Activated CD8-positive, alpha-beta T cell treated with anti-CD3 and anti-CD28 coated beads, Interleukin-2, amount 10 ng/mL, durations not matched to agents 7 days and 5 days (primary cell): ENCODE data around the gene VKORC1. TPM values are rescaled to one million over a fixed set of nuclear protein-coding genes. Genes with fewer than 3 reads are reported as not detected.
"Not testable (repeated sequence)": the region's sequence is repeated elsewhere in the genome, so short reads cannot be mapped to it uniquely, and the experiment has no call there.

Source experiments
- ATAC-seq: fragments of 150-1000 bp; cut with Tn5 transposase; one replicate; pipeline ENCODE4 v1.10.0; 2021; ENCODE audit warnings: moderate library complexity
- CTCF ChIA-PET: fragments of 350-600 bp; sonication (Branson Sonifier 250); formaldehyde crosslinking; loops from one replicate; lab custom pipeline; 2021; ENCODE audit warnings: antibody characterized with exemption; lab: Charles Lee
- POLR2A ChIA-PET: fragments of 350-600 bp; sonication (Branson Sonifier 250); formaldehyde crosslinking; loops from one replicate; lab custom pipeline; 2021; ENCODE audit warnings: antibody characterized with exemption; lab: Charles Lee
- DNase-seq: peaks from one replicate; pipeline ENCODE4 v3.0.0-alpha.2; 2020
- H3K27ac Mint-ChIP-seq: one replicate; pipeline ENCODE4 v1.8.0; 2021; ENCODE audit warnings: mild to moderate bottlenecking, mixed read lengths
- H3K27me3 Mint-ChIP-seq: one replicate; pipeline ENCODE4 v1.8.0; 2021; ENCODE audit warnings: low read depth, mixed read lengths
- H3K36me3 Mint-ChIP-seq: one replicate; pipeline ENCODE4 v1.8.0; 2021; ENCODE audit warnings: low read depth, mixed read lengths
- H3K4me1 Mint-ChIP-seq: one replicate; pipeline ENCODE4 v1.8.0; 2021; ENCODE audit warnings: low read depth, mixed read lengths
- H3K4me3 Mint-ChIP-seq: one replicate; pipeline ENCODE4 v1.8.0; 2021; ENCODE audit warnings: mild to moderate bottlenecking, mixed read lengths
- H3K9me3 Mint-ChIP-seq: one replicate; pipeline ENCODE4 v1.8.0; 2022; ENCODE audit warnings: mixed read lengths; ENCODE audit not compliant: insufficient read depth
- total RNA-seq, 2 experiments: library from RNA; stranded (reverse); gene quantifications; one replicate each; pipeline ENCODE4 v1.2.3, GENCODE V29; 2021

Gene VKORC1
- total RNA-seq, 2 experiments from 2014 or later: 71.6 to 78.8 TPM

- not testable (repeated sequence) for H3K9me3 Mint-ChIP-seq, DNase-seq, ATAC-seq, H3K4me3 Mint-ChIP-seq, H3K4me1 Mint-ChIP-seq, H3K27ac Mint-ChIP-seq, H3K36me3 Mint-ChIP-seq, H3K27me3 Mint-ChIP-seq
- CTCF ChIA-PET: interaction anchor here (1.0 to 4.2 kb wide), 4 partner anchors 27 to 116 kb away, joined by 3 to 21 read pairs (median 8); partner anchors contain the start of genes HSD3B7, ZNF646 and ZNF668
- POLR2A ChIA-PET: interaction anchor here (0.7 to 1.5 kb wide), 5 partner anchors 9 to 173 kb away, joined by 3 to 4 read pairs (median 3); partner anchors contain the start of gene KAT8
These were observed 6.5 kb upstream of the VKORC1 start for GRCh38 chr16:31100876-31101641.

- Mint-ChIP-seq H3K27me3 (peaks cover 3% of the 10 kb centered on the region), H3K9me3 (no peaks in the 10 kb centered on the region), H3K4me3 (no peak overlapping the region), H3K4me1 (peaks cover 10% of the 10 kb centered on the region), H3K36me3 (no peaks in the 10 kb centered on the region), H3K27ac (no peak overlapping the region)
- POLR2A ChIA-PET: interaction anchor here (1.2 to 1.5 kb wide), 2 partner anchors 17 to 80 kb away, joined by 3 to 4 read pairs; partner anchors contain the start of gene KAT8
- ATAC-seq: no peak
- DNase-seq: no peak
- CTCF ChIA-PET: interaction anchor here (0.7 to 4.2 kb wide), 5 partner anchors 26 to 769 kb away, joined by 3 to 21 read pairs (median 4); partner anchors contain the start of genes HSD3B7, ZNF646 and ZNF668
These were observed 5.5 kb upstream of the VKORC1 start for GRCh38 chr16:31099860-31100638.

GRCh38 chr16:31094088-31094423, 541 bp downstream of the VKORC1 start:
- Mint-ChIP-seq H3K36me3 (peaks cover 18% of the 10 kb centered on the region), H3K4me3 (peak overlapping the region; percentile 95), H3K27me3 (peaks cover 3% of the 10 kb centered on the region), H3K4me1 (peaks cover 34% of the 10 kb centered on the region), H3K9me3 (no peaks in the 10 kb centered on the region), H3K27ac (peak overlapping the region; percentile 94)
- ChIA-PET CTCF (interaction anchor here (1.0 to 3.7 kb wide), 4 partner anchors 20 to 289 kb away, joined by 4 to 19 read pairs (median 10); partner anchors contain the start of genes HSD3B7, ZNF646 and ZNF668), POLR2A (interaction anchor here (0.5 to 1.5 kb wide), 7 partner anchors 20 to 137 kb away, joined by 3 to 5 read pairs (median 4); partner anchors contain the start of genes FUS, KAT8, SETD1A and STX4)
- DNase-seq: no peak
- no peak for ATAC-seq

GRCh38 chr16:31093132-31093703, 1.4 kb downstream of the VKORC1 start:
- peaks cover 18% of the 10 kb centered on the region for H3K36me3 Mint-ChIP-seq
- POLR2A ChIA-PET: interaction anchor here (0.5 to 2.5 kb wide), 7 partner anchors 8 to 86 kb away, joined by 3 to 12 read pairs (median 4); partner anchors contain the start of genes FUS, KAT8, STX4 and ZNF646
- ATAC-seq (no peak), DNase-seq (no peak)
- H3K4me1 Mint-ChIP-seq: peaks cover 34% of the 10 kb centered on the region
- peak overlapping the region; percentile 95 for H3K4me3 Mint-ChIP-seq
- H3K27me3 Mint-ChIP-seq: peaks cover under 1% of the 10 kb centered on the region
- no peaks in the 10 kb centered on the region for H3K9me3 Mint-ChIP-seq
- CTCF ChIA-PET: interaction anchor here (1.0 to 3.7 kb wide), 5 partner anchors 19 to 290 kb away, joined by 4 to 17 read pairs (median 6); partner anchors contain the start of genes ZNF646 and ZNF668
- H3K27ac Mint-ChIP-seq: peak overlapping the region; percentile 49

GRCh38 chr16:31092330-31092729, 2.3 kb downstream of the VKORC1 start:
- Mint-ChIP-seq H3K4me3 (peak overlapping the region; percentile 31), H3K27ac (no peak overlapping the region), H3K36me3 (peaks cover 18% of the 10 kb centered on the region), H3K27me3 (no peaks in the 10 kb centered on the region), H3K9me3 (no peaks in the 10 kb centered on the region), H3K4me1 (peaks cover 34% of the 10 kb centered on the region)
- ATAC-seq (no peak), DNase-seq (no peak)
- POLR2A ChIA-PET: interaction anchor here (1.3 to 2.5 kb wide), 3 partner anchors 9 to 50 kb away, joined by 3 to 12 read pairs (median 5); partner anchors contain the start of genes ZNF646 and ZNF668
- CTCF ChIA-PET: interaction anchor here (1.7 to 2.7 kb wide), 3 partner anchors 50 to 139 kb away, joined by 4 to 17 read pairs (median 4); no protein-coding TSS in a partner anchor

- H3K27me3 Mint-ChIP-seq: no peaks in the 10 kb centered on the region
- H3K4me1 Mint-ChIP-seq: peaks cover 28% of the 10 kb centered on the region
- no peak for DNase-seq
- POLR2A ChIA-PET: no interaction called here
- CTCF ChIA-PET: interaction anchor here (2.7 kb wide), 1 partner anchor 52 kb away, joined by 17 read pairs; no protein-coding TSS in a partner anchor
- peaks cover 22% of the 10 kb centered on the region for H3K36me3 Mint-ChIP-seq
- no peaks in the 10 kb centered on the region for H3K9me3 Mint-ChIP-seq
- no peak overlapping the region for H3K27ac Mint-ChIP-seq
- ATAC-seq: no peak
- H3K4me3 Mint-ChIP-seq: no peak overlapping the region
These were observed 4.1 kb downstream of the VKORC1 start for GRCh38 chr16:31090540-31090939.

- no peak for ATAC-seq
- Mint-ChIP-seq H3K27ac (no peak overlapping the region), H3K4me3 (no peak overlapping the region), H3K27me3 (no peaks in the 10 kb centered on the region), H3K9me3 (no peaks in the 10 kb centered on the region), H3K36me3 (peaks cover 21% of the 10 kb centered on the region), H3K4me1 (peaks cover 15% of the 10 kb centered on the region)
- ChIA-PET CTCF (no interaction called here), POLR2A (interaction anchor here (0.7 kb wide), 1 partner anchor 28 kb away, joined by 3 read pairs; no protein-coding TSS in a partner anchor)
- DNase-seq: no peak
These were observed 5.4 kb downstream of the VKORC1 start for GRCh38 chr16:31089199-31089598.

GRCh38 chr16:31088459-31089183, 6.0 kb downstream of the VKORC1 start, which contains the start of gene PRSS53:
TSS of gene PRSS53 (minus strand) at chr16:31088943. CDS start at chr16:31088809, 134 bp downstream.
- ATAC-seq (no peak), DNase-seq (no peak)
- no peak within 1 kb of the TSS for H3K27ac Mint-ChIP-seq
- H3K9me3 Mint-ChIP-seq: no peaks in the 10 kb centered on the region
- H3K27me3 Mint-ChIP-seq: no peaks in the 10 kb centered on the region
- H3K36me3 Mint-ChIP-seq: peaks cover 19% of the 10 kb centered on the region
- H3K4me1 Mint-ChIP-seq: peaks cover 10% of the 10 kb centered on the region
- ChIA-PET CTCF (no interaction called here), POLR2A (no interaction called here)
- no peak within 1 kb of the TSS for H3K4me3 Mint-ChIP-seq

- CTCF ChIA-PET: no interaction called here
- no peak overlapping the region for H3K27ac Mint-ChIP-seq
- DNase-seq: no peak
These were observed 6.6 kb downstream of the VKORC1 start for GRCh38 chr16:31087971-31088370.

GRCh38 chr16:31087481-31087880, 7.1 kb downstream of the VKORC1 start:
- no peak overlapping the region for H3K27ac Mint-ChIP-seq
- DNase-seq: no peak
- H3K4me1 Mint-ChIP-seq: peaks cover 3% of the 10 kb centered on the region
- ChIA-PET CTCF (no interaction called here), POLR2A (interaction anchor here (1.1 kb wide), 1 partner anchor 13 kb away, joined by 3 read pairs; the partner anchor contains the start of genes ZNF646 and ZNF668)
- H3K36me3 Mint-ChIP-seq: peaks cover 18% of the 10 kb centered on the region
- H3K4me3 Mint-ChIP-seq: no peak overlapping the region
- no peaks in the 10 kb centered on the region for H3K27me3 Mint-ChIP-seq
- H3K9me3 Mint-ChIP-seq: no peaks in the 10 kb centered on the region
- ATAC-seq: no peak

More at GRCh38 chr16:31087971-31088370, 6.6 kb downstream of the VKORC1 start:
- POLR2A ChIA-PET: interaction anchor here (1.1 kb wide), 1 partner anchor 14 kb away, joined by 3 read pairs; the partner anchor contains the start of genes ZNF646 and ZNF668
- H3K9me3 Mint-ChIP-seq: no peaks in the 10 kb centered on the region
- H3K4me1 Mint-ChIP-seq: peaks cover 6% of the 10 kb centered on the region
- no peak for ATAC-seq
- no peak overlapping the region for H3K4me3 Mint-ChIP-seq
- peaks cover 22% of the 10 kb centered on the region for H3K36me3 Mint-ChIP-seq
- no peaks in the 10 kb centered on the region for H3K27me3 Mint-ChIP-seq
